Uterus (tissue), 4 donors: ENCODE measurements around the gene IFNLR1. TPM values are rescaled to one million over a fixed set of nuclear protein-coding genes. Genes with fewer than 3 reads are reported as not detected.

Experiments used
- DNase-seq, 2 donors: peaks; one replicate each; pipeline ENCODE4 v3.0.0-alpha.2; 2019 to 2020
- H3K27ac ChIP-seq, 2 donors: fragments of 200-600 bp; sonication (generic); 1 replicate in 1 of 2; 2 replicates in 1 of 2; pipeline ENCODE4 v1.5.1; 2016 to 2018
- H3K27me3 ChIP-seq, 2 donors: fragments of 200-600 bp; sonication (generic); one replicate each; pipeline ENCODE4 v1.5.1; 2018 to 2019; ENCODE audit warnings: control low read depth in 1 of 2
- H3K36me3 ChIP-seq, 2 donors: fragments of 200-600 bp; sonication (generic); one replicate each; pipeline ENCODE4 v1.5.1; 2019; ENCODE audit warnings: control low read depth in 1 of 2
- H3K4me1 ChIP-seq, 2 donors: fragments of 200-600 bp; sonication (generic); one replicate each; pipeline ENCODE4 v1.5.1; 2018 to 2019; ENCODE audit warnings: control low read depth in 1 of 2
- H3K4me3 ChIP-seq, 2 donors: fragments of 200-600 bp; sonication (generic); 1 replicate in 1 of 2; 2 replicates in 1 of 2; pipeline ENCODE4 v1.5.1; 2018 to 2019; ENCODE audit warnings: mild to moderate bottlenecking in 1 of 2
- H3K9me3 ChIP-seq, 2 donors: fragments of 200-600 bp; sonication (generic); one replicate each; pipeline ENCODE4 v1.5.1; 2019; ENCODE audit warnings: control low read depth in 1 of 2
- POLR2A ChIP-seq, 2 donors: fragments of 450-650 bp; IDR thresholded peaks; one replicate each; pipeline ENCODE4 v1.6.1; 2016; ENCODE audit warnings: antibody characterized with exemption in 2 of 2, mild to moderate bottlenecking in 1 of 2, moderate library complexity in 1 of 2
- intact Hi-C: fragments of 100-400 bp; cut with DNase I; formaldehyde crosslinking; loops from one replicate; pipeline ENCODE4 v1.15.1; 2023; ENCODE audit warnings: low total_unique reads
- total RNA-seq, 4 donors: library from RNA; depleted of rRNA in 3 of 4; stranded (reverse); fragments of >200 nt in 3 of 4; gene quantifications; one replicate each; pipeline versions ENCODE4 v1.1.0 to v1.2.4, GENCODE V29; 2014 to 2023
- TF ChIP-seq, protein P1 (sequence below), 4 experiments: fragments of 200-600 bp in 2 of 4; fragments of 450-650 bp in 2 of 4; sonication (generic) in 2 of 4; IDR thresholded peaks; one replicate each; pipeline ENCODE4 v1.5.1; 2016 to 2019; ENCODE audit warnings: antibody characterized with exemption in 4 of 4, mild to moderate bottlenecking in 2 of 4, moderate library complexity in 1 of 4
- donor health status: DM: yes; HTN: yes; CAD: no.

The IFNLR1 gene
- total RNA-seq, 4 donors from 2014 or later = 0.29 to 2.6 (median 1.3) TPM; not detected in 1

- intact Hi-C loops = no loop called here
- peak in 1 of 2 donors; percentile 48 for DNase-seq
- Histone ChIP-seq H3K27ac (no peak overlapping the region), H3K27me3 (no peaks in the 10 kb centered on the region), H3K4me1 (peaks cover 0 to 4% of the 10 kb centered on the region in 2 donors), H3K4me3 (no peak overlapping the region), H3K9me3 (no peaks in the 10 kb centered on the region), H3K36me3 (no peaks in the 10 kb centered on the region)
- TF ChIP-seq POLR2A (IDR thresholded peaks at IDR 0.05) = no peak
- TF ChIP-seq, protein P1, sequence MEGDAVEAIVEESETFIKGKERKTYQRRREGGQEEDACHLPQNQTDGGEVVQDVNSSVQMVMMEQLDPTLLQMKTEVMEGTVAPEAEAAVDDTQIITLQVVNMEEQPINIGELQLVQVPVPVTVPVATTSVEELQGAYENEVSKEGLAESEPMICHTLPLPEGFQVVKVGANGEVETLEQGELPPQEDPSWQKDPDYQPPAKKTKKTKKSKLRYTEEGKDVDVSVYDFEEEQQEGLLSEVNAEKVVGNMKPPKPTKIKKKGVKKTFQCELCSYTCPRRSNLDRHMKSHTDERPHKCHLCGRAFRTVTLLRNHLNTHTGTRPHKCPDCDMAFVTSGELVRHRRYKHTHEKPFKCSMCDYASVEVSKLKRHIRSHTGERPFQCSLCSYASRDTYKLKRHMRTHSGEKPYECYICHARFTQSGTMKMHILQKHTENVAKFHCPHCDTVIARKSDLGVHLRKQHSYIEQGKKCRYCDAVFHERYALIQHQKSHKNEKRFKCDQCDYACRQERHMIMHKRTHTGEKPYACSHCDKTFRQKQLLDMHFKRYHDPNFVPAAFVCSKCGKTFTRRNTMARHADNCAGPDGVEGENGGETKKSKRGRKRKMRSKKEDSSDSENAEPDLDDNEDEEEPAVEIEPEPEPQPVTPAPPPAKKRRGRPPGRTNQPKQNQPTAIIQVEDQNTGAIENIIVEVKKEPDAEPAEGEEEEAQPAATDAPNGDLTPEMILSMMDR (IDR thresholded peaks at IDR 0.05) = no peak
These were observed 78.5 kb downstream of the IFNLR1 start for GRCh38 chr1:24108334-24109165.

DNA sequence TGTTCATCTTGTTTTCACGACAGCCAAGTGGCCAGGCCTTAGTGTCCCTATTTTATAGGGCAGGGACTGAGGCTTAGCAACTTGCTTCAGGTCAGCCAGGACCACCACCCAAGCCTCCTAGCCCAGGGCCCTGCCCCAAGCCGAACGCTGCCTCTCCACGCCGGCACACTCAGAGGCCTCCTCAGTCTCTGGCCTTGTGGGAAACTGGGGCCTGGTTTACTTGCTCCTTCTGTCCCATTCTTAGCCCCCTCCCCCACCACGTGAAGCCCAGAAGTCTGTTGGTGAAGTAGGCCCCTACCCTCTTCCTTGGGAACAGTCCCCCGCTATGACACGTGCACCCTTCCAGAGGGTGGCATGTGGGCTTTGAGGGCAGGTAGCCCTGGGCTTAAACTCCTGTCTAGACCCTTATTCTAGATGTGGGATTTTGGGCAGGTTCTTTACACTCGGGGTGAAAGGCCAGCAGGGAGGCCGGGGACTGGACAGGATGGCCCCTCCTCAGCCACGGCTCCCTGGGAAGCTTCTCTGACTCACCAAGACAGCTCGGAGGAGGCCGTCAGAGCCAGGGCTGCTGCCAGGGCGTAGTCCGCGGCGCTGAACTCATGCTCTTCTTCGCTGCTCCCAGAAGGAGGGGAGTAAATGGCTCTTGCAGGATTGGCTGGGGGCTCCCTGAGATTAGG is 79.5 kb downstream of the IFNLR1 start:
- Histone ChIP-seq H3K4me1 (peaks cover 0 to under 1% of the 10 kb centered on the region in 2 donors), H3K4me3 (no peak overlapping the region), H3K27me3 (no peaks in the 10 kb centered on the region), H3K9me3 (no peaks in the 10 kb centered on the region), H3K36me3 (no peaks in the 10 kb centered on the region), H3K27ac (no peak overlapping the region)
- no peak for DNase-seq
- intact Hi-C loops = no loop called here
- TF ChIP-seq, protein P1 (IDR thresholded peaks at IDR 0.05) = no peak
- no peak for TF ChIP-seq POLR2A (IDR thresholded peaks at IDR 0.05)

DNA sequence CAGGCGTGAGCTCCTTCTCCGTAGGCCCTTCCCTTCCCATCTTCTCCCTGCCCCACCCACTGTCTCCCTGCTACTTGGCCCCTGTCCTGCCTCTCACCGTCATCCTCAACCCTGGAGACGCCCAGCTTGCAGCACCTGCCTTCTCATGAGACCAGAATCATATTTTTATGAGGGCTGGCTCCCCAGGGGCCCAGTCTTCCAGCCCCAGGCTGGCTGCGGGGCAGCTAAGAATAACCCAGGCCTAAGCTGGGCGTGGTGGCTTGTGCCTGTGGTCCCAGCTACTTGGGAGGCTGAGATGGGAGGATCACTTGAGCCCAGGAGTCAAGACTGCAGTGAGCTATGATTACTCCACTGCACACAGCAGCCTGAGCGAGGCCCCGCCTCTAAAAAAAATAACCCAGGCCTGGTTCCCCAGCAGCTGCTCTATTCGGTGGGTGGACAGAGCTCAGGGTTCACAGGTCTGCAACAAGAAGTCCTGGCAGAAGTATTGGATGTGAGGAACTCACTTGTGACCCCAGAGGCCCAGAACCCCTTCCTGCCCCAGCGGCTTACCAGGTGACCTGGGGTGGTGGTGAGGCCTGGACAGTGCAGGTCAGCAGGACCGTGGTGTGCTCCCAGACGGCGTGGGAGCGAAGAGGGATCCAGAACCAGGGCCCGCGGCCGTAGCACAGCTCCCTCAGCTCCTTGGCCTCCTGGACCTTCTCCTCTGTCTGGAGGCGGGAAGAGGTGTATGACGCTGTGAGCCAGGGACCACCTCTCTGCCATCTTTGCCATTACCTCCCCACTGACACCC is 81.5 kb downstream of the IFNLR1 start:
- Histone ChIP-seq H3K36me3 (no peaks in the 10 kb centered on the region), H3K27me3 (no peaks in the 10 kb centered on the region), H3K4me3 (no peak overlapping the region), H3K27ac (no peak overlapping the region), H3K9me3 (no peaks in the 10 kb centered on the region), H3K4me1 (no peaks in the 10 kb centered on the region)
- TF ChIP-seq, protein P1 (IDR thresholded peaks at IDR 0.05) = no peak
- no peak for TF ChIP-seq POLR2A (IDR thresholded peaks at IDR 0.05)
- DNase-seq = no peak
- intact Hi-C loops = no loop called here

- Histone ChIP-seq H3K9me3 (no peaks in the 10 kb centered on the region), H3K36me3 (no peaks in the 10 kb centered on the region), H3K4me1 (no peaks in the 10 kb centered on the region), H3K27ac (no peak overlapping the region), H3K4me3 (no peak overlapping the region), H3K27me3 (no peaks in the 10 kb centered on the region)
- DNase-seq = no peak
- intact Hi-C loops = no loop called here
- no peak for TF ChIP-seq POLR2A (IDR thresholded peaks at IDR 0.05)
- TF ChIP-seq, protein P1 (IDR thresholded peaks at IDR 0.05) = no peak
These were observed 82.2 kb downstream of the IFNLR1 start for GRCh38 chr1:24104854-24105253.

Other genes starting within 250 kb of the IFNLR1 start
- 100 to 1,000 TPM in 3 of 4 donors, 10 to 100 TPM in 1; 44.8 to 187 (median 122) TPM for gene PNRC2, start 227.5 kb downstream of the IFNLR1 start, total RNA-seq
- gene SRSF10, start 207.0 kb downstream of the IFNLR1 start, total RNA-seq = 100 to 1,000 TPM; 105 to 198 (median 162) TPM
- under 1 TPM in 3 of 4 donors, not detected in 1; under 0.01 to 0.90 (median 0.79) TPM for gene MYOM3, start 75.2 kb downstream of the IFNLR1 start, total RNA-seq
- gene IL22RA1, start 44.1 kb downstream of the IFNLR1 start, total RNA-seq = under 1 TPM in 2 of 4 donors, not detected in 2; 0.21 to 0.37 TPM
- gene GRHL3, start 132.1 kb upstream of the IFNLR1 start, total RNA-seq = under 1 TPM in 2 of 4 donors, not detected in 2; 0.15 to 0.35 TPM
- gene STPG1, start 226.5 kb upstream of the IFNLR1 start, total RNA-seq = 10 to 100 TPM in 1 of 4 donors, 1 to 10 TPM in 3; 1.0 to 11.5 (median 4.0) TPM
- gene NIPAL3, start 228.5 kb upstream of the IFNLR1 start, total RNA-seq = 10 to 100 TPM; 14.2 to 36.8 (median 21.5) TPM